H1 (cell line): ENCODE data around the gene BHMT. TPM values are rescaled to one million over a fixed set of nuclear protein-coding genes. Genes with fewer than 3 reads are reported as not detected.

ENCODE experiments used
- CTCF ChIA-PET: fragments of 300-600 bp; sonication (Branson Sonifier 250); formaldehyde crosslinking; loops from one replicate; lab custom pipeline; 2021; ENCODE audit not compliant: partially characterized antibody; lab: Charles Lee
- POLR2A ChIA-PET: fragments of 300-600 bp; sonication (Branson Sonifier 250); formaldehyde crosslinking; loops from one replicate; lab custom pipeline; 2021; ENCODE audit warnings: inconsistent platforms; ENCODE audit not compliant: partially characterized antibody; lab: Charles Lee
- DNase-seq, 2 experiments: peaks; one replicate each; pipeline versions ENCODE4 v3.0.0 to v3.0.0-alpha.2; 2010 to 2022; ENCODE audit warnings: low spot score in 2 of 2, low read depth in 1 of 2, mixed read lengths in 1 of 2
- FAIRE-seq: peaks from 2 replicates; lab custom pipeline; 2011; peaks lifted over from hg19 to GRCh38; lab: Jason Lieb, UNC
- H2AFZ ChIP-seq: 2 replicates; pipeline ENCODE4 v1.8.1; 2012; ENCODE audit warnings: low read length, inconsistent platforms
- H2AK5ac ChIP-seq: 2 replicates; pipeline ENCODE4 v1.6.1; 2013; ENCODE audit warnings: low read depth, low read length
- H2BK120ac ChIP-seq: replicated peaks from 2 replicates; pipeline ENCODE3; 2013; ENCODE audit warnings: low read depth, low read length, inconsistent platforms
- H2BK12ac ChIP-seq: 2 replicates; pipeline ENCODE4 v1.6.1; 2013; ENCODE audit warnings: low read depth, low read length
- H2BK15ac ChIP-seq: 2 replicates; pipeline ENCODE4 v1.6.1; 2013; ENCODE audit warnings: low read length
- H2BK20ac ChIP-seq: 2 replicates; pipeline ENCODE4 v1.6.1; 2013; ENCODE audit warnings: low read length
- H2BK5ac ChIP-seq: 2 replicates; pipeline ENCODE4 v1.6.1; 2013; ENCODE audit warnings: low read depth, low read length
- H3K14ac ChIP-seq: 2 replicates; pipeline ENCODE4 v1.6.1; 2013; ENCODE audit warnings: inconsistent platforms; ENCODE audit not compliant: insufficient read length
- H3K18ac ChIP-seq: 2 replicates; pipeline ENCODE4 v1.6.1; 2013; ENCODE audit warnings: low read length; ENCODE audit errors: extremely low read depth
- H3K23ac ChIP-seq: 2 replicates; pipeline ENCODE4 v1.6.1; 2013; ENCODE audit warnings: inconsistent platforms; ENCODE audit not compliant: insufficient read length
- H3K23me2 ChIP-seq: 2 replicates; pipeline ENCODE4 v1.6.1; 2013; ENCODE audit warnings: low read depth, low read length
- H3K27ac ChIP-seq: 2 replicates; pipeline ENCODE4 v1.6.1; 2011; ENCODE audit warnings: low read depth, low read length, inconsistent platforms
- H3K27me3 ChIP-seq, 4 experiments: replicated peaks in 1 of 4; 1 replicate in 1 of 4; 2 replicates in 3 of 4; pipeline versions ENCODE4 v1.6.1 to v1.8.1; 2011 to 2013; ENCODE audit warnings: low read length in 3 of 4, mild to moderate bottlenecking in 3 of 4, inconsistent platforms in 2 of 4, mixed read lengths in 2 of 4, moderate library complexity in 1 of 4; ENCODE audit not compliant: control insufficient read depth in 3 of 4, insufficient read depth in 3 of 4; ENCODE audit errors: extremely low read depth in 1 of 4
- H3K36me3 ChIP-seq, 4 experiments: 2 replicates each; pipeline versions ENCODE4 v1.6.1 to v1.8.1; 2011 to 2013; ENCODE audit warnings: mild to moderate bottlenecking in 4 of 4, low read length in 3 of 4, moderate library complexity in 2 of 4, control low read depth in 1 of 4, inconsistent platforms in 1 of 4; ENCODE audit not compliant: insufficient read depth in 4 of 4, control insufficient read depth in 2 of 4
- H3K4ac ChIP-seq: replicated peaks from 2 replicates; pipeline ENCODE3; 2013; ENCODE audit warnings: low read length, low read depth, mixed read lengths, inconsistent platforms; ENCODE audit not compliant: insufficient read length
- H3K4me1 ChIP-seq, 4 experiments: replicated peaks in 1 of 4; 1 replicate in 1 of 4; 2 replicates in 3 of 4; pipeline versions ENCODE4 v1.6.1 to v1.8.1; 2011 to 2013; ENCODE audit warnings: low read length in 3 of 4, inconsistent platforms in 2 of 4, mixed read lengths in 1 of 4; ENCODE audit not compliant: insufficient read depth in 4 of 4, control insufficient read depth in 3 of 4
- H3K4me2 ChIP-seq, 2 experiments: 2 replicates each; pipeline versions ENCODE4 v1.6.1 to v1.8.1; 2011 to 2013; ENCODE audit warnings: low read depth in 2 of 2, low read length in 2 of 2, control low read depth in 1 of 2, inconsistent platforms in 1 of 2, mild to moderate bottlenecking in 1 of 2; ENCODE audit not compliant: insufficient read depth in 1 of 2
- H3K4me3 ChIP-seq, 4 experiments: fragments of 200-600, 300-600 bp in 1 of 4; sonication (generic), shearing (Covaris generic), sonication (Bioruptor Twin) in 1 of 4; 2 replicates each; pipeline versions ENCODE4 v1.5.1 to v1.8.1; 2011 to 2016; ENCODE audit warnings: low read length in 4 of 4, low read depth in 3 of 4, control low read depth in 2 of 4, inconsistent platforms in 2 of 4, mild to moderate bottlenecking in 2 of 4, mixed read lengths in 1 of 4, moderate library complexity in 1 of 4; ENCODE audit not compliant: insufficient read depth in 2 of 4; ENCODE audit errors: extremely low read depth in 1 of 4
- H3K56ac ChIP-seq: replicated peaks from 2 replicates; pipeline ENCODE3; 2013; ENCODE audit warnings: low read depth, mild to moderate bottlenecking, mixed read lengths, low read length, inconsistent platforms; ENCODE audit not compliant: insufficient read length
- H3K79me1 ChIP-seq: 2 replicates; pipeline ENCODE4 v1.6.1; 2013; ENCODE audit warnings: low read depth, low read length, control low read depth
- H3K79me2 ChIP-seq, 2 experiments: 2 replicates each; pipeline versions ENCODE4 v1.6.1 to v1.8.1; 2012 to 2013; ENCODE audit warnings: low read length in 2 of 2, mild to moderate bottlenecking in 2 of 2, inconsistent platforms in 1 of 2; ENCODE audit not compliant: insufficient read depth in 2 of 2, control insufficient read depth in 1 of 2
- H3K9ac ChIP-seq, 4 experiments: replicated peaks in 1 of 4; 1 replicate in 1 of 4; 2 replicates in 3 of 4; pipeline versions ENCODE4 v1.6.1 to v1.8.1; 2011 to 2013; ENCODE audit warnings: low read depth in 3 of 4, low read length in 3 of 4, control low read depth in 2 of 4, mild to moderate bottlenecking in 2 of 4, moderate library complexity in 2 of 4, inconsistent platforms in 1 of 4; ENCODE audit errors: extremely low read depth in 1 of 4
- H3K9me3 ChIP-seq, 2 experiments: 2 replicates each; pipeline versions ENCODE4 v1.6.1 to v1.8.1; 2012 to 2013; ENCODE audit warnings: mild to moderate bottlenecking in 2 of 2, moderate library complexity in 2 of 2, control low read depth in 1 of 2, inconsistent platforms in 1 of 2, low read depth in 1 of 2, low read length in 1 of 2, mixed read lengths in 1 of 2; ENCODE audit not compliant: insufficient read depth in 2 of 2
- H4K20me1 ChIP-seq, 2 experiments: replicated peaks in 1 of 2; 2 replicates each; pipeline versions ENCODE3 to v1.8.1; 2011 to 2013; ENCODE audit warnings: inconsistent platforms in 2 of 2, low read length in 2 of 2, mild to moderate bottlenecking in 1 of 2; ENCODE audit not compliant: insufficient read depth in 2 of 2, control insufficient read depth in 1 of 2
- H4K5ac ChIP-seq: 2 replicates; pipeline ENCODE4 v1.6.1; 2013; ENCODE audit warnings: low read length, low read depth, mixed read lengths, inconsistent platforms; ENCODE audit not compliant: insufficient read length
- H4K8ac ChIP-seq: 2 replicates; pipeline ENCODE4 v1.8.0; 2013; ENCODE audit warnings: mild to moderate bottlenecking, moderate library complexity, low read length, inconsistent platforms; ENCODE audit not compliant: insufficient read depth; ENCODE audit errors: extremely low read depth
- H4K91ac ChIP-seq: replicated peaks from 2 replicates; pipeline ENCODE3; 2013; ENCODE audit warnings: low read length, mixed read lengths, inconsistent platforms; ENCODE audit not compliant: insufficient read length
- CHD2 ChIP-seq: IDR thresholded peaks from 2 replicates; pipeline ENCODE4 v1.6.1; 2012; ENCODE audit warnings: low read length, improper control_type of control experiment
- POU5F1 ChIP-seq: IDR thresholded peaks from 2 replicates; pipeline ENCODE4 v1.6.1; 2011; ENCODE audit warnings: low read depth, mild to moderate bottlenecking, low read length, moderate library complexity
- SP2 ChIP-seq: IDR thresholded peaks from 2 replicates; pipeline ENCODE4 v1.6.1; 2012; ENCODE audit warnings: mild to moderate bottlenecking, low read length, inconsistent platforms
- SUZ12 ChIP-seq: fragments of 200-600 bp; sonication (generic); IDR thresholded peaks from 2 replicates; pipeline ENCODE4 v1.6.1; 2012; ENCODE audit warnings: mild to moderate bottlenecking, inconsistent platforms, low read length, moderate library complexity, mixed read lengths
- WGBS, 2 experiments: shearing (Covaris generic) in 1 of 2; methylation state at CpG; one replicate each; pipeline versions ENCODE4 v1.1.6 to v1.1.7; 2013 to 2015; ENCODE audit warnings: low lambda C conversion rate in 2 of 2, mixed read lengths in 2 of 2, inconsistent platforms in 1 of 2, low coverage in 1 of 2, missing lambda C conversion rate in 1 of 2; ENCODE audit not compliant: insufficient replicate concordance in 2 of 2, insufficient coverage in 1 of 2, insufficient read length in 1 of 2; ENCODE audit errors: extremely low coverage in 1 of 2, missing lambda C conversion rate in 1 of 2; 5-methylcytosine and 5-hydroxymethylcytosine counted together
- polyA plus RNA-seq, 7 experiments: library from polyadenylated mRNA; depleted of rRNA in 3 of 7; stranded (reverse) in 5 of 7; unstranded in 2 of 7; fragments of >200 nt in 5 of 7; fragments of 200-250 nt in 2 of 7; gene quantifications; 1 replicate in 5 of 7; 2 replicates in 1 of 7; 4 replicates in 1 of 7; pipeline versions ENCODE4 v1.2.1 to v1.2.3, GENCODE V29; 2011 to 2013; ENCODE audit warnings: missing spikeins in 2 of 7, mixed read lengths in 2 of 7
- total RNA-seq: library from RNA; stranded (reverse); fragmentation: NEBNext Ultra II Directional; extraction: Animal tissue kit (Norgen Biotek cat#: 25700); gene quantifications from 2 replicates; pipeline ENCODE4 v1.2.1, GENCODE V29; 2021

BHMT gene
- total and polyA plus RNA-seq, 2 of the 8 experiments (the other 6 are each of a cell fraction or from before 2014, with no cell fraction given) = 0.54 to 1.6 TPM

DNA sequence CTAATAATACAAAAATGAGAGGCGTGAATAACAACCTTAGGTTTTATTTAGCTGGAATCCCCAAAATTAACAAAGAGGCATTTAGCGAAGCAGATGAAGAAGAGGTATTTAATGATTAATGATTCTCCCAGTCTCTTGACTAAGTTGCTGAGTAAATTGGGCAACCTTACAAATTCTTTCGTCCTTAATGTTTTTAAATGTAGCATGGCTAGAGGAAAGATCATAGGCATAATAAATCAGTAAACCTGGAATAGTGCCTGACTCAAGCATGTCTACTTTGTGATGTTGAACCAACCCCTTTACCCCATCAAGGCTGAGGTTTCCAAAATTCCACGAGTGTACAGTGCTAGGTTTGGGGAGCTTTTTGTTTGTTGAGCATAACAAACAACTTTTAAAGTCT, 7.9 kb downstream of the BHMT start:
- Histone ChIP-seq H4K5ac (no peak overlapping the region), H4K8ac (no peak overlapping the region), H2BK120ac (no peak overlapping the region), H3K9me3 (no peaks in the 10 kb centered on the region), H3K4me1 (no peaks in the 10 kb centered on the region), H2BK5ac (no peak overlapping the region), H4K20me1 (no peaks in the 10 kb centered on the region), H3K23ac (no peak overlapping the region), H2BK12ac (no peak overlapping the region), H3K79me2 (no peaks in the 10 kb centered on the region), H2BK15ac (no peak overlapping the region), H3K27ac (no peak overlapping the region), H3K4me2 (no peak overlapping the region), H3K56ac (no peak overlapping the region), H3K36me3 (no peaks in the 10 kb centered on the region), H3K23me2 (no peaks in the 10 kb centered on the region), H4K91ac (no peak overlapping the region), H2BK20ac (no peak overlapping the region), H3K9ac (no peak overlapping the region), H3K18ac (no peak overlapping the region), H3K79me1 (no peaks in the 10 kb centered on the region), H3K14ac (no peak overlapping the region), H3K4me3 (no peak overlapping the region), H3K4ac (no peak overlapping the region), H3K27me3 (no peaks in the 10 kb centered on the region; a peak in 1 of 7 replicates), H2AFZ (no peak overlapping the region), H2AK5ac (no peak overlapping the region)
- 87% methylated on average over 4 of the region's 4 CpGs; no CpG with 5 or more reads in 1 of the 2 experiments for WGBS, 2 experiments
- ChIA-PET CTCF (interaction anchor here (1.5 to 2.0 kb wide), 3 partner anchors 14 to 98 kb away, joined by 3 to 7 read pairs (median 6); no protein-coding TSS in a partner anchor), POLR2A (no interaction called here)
- FAIRE-seq = no peak
- DNase-seq = no peak
- TF ChIP-seq SP2 (no peak), CHD2 (no peak), POU5F1 (no peak), SUZ12 (no peak)
